GM19452 (cell line): ENCODE results near the gene EXOC6B.

Experiments used
- ATAC-seq: cut with Tn5 transposase; IDR thresholded peaks from one replicate; pipeline ENCODE4 v1.9.1; 2021; ENCODE audit not compliant: unreplicated experiment

The EXOC6B gene

DNA sequence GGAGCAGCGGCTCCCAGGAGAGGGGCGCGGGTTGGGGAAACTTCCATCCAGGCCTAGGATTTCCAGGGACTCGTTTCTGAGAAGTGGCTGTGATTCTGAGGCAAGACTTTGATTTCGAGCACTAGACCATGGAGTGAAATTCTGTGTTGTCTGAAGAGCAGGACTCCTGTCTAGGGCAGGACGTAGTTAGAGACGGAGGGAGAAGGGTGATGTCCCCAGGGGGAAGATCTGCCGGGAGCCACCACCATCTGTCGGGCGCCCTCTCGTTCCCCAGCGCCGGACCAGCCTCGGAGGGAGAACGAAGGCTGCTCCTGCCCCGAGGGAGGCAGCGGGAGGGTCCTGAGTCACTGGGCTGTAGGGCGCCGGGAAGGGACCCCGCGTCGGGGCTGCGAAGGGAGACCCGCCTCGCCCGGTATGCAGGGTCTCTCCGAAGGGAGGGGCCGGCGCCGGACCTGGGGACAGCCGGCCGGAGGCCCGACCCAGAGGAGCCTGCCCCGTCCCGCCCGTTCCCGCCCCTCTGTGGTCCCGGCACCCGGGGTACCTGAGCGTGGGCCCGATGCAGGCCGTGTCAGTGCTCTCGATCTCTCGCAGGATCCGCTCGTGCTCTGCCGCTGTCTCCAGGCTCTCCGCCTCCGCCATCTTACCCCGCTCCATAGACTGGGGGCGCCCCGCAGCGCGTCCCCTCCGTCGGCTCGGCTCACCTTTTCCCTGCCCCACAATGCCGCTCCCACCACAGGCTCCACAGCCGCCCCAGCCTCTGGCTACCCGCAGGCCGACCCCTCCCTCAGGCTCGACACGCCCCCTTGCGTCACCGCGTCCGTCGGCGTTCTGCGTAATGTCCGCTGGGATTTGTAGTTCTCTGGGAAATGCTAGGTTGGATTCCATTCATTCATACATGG is at the start of gene EXOC6B:
Gene EXOC6B, minus strand, starts transcription at position 777 of the 899 bp plus-strand sequence.
- peak; percentile 94 for ATAC-seq

DNA sequence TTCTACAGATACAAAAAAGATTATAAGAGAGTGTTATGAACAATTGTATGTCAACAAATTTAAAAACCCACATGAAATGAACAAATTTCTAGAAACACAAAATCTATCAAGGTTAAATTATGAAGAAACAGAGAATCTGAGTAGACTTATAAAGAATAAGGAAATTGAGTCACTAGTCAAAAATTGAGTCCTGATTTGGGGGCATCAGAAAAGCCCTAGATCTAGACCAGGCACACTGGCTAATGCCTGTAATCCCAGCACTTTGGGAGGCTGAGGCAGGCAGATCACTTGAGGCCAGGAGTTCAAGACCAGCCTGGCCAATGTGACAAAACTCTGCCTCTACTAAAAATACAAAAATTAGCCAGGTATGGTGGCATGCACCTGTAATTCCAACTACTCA is 46.0 kb upstream of the EXOC6B start:
- ATAC-seq = no peak

DNA sequence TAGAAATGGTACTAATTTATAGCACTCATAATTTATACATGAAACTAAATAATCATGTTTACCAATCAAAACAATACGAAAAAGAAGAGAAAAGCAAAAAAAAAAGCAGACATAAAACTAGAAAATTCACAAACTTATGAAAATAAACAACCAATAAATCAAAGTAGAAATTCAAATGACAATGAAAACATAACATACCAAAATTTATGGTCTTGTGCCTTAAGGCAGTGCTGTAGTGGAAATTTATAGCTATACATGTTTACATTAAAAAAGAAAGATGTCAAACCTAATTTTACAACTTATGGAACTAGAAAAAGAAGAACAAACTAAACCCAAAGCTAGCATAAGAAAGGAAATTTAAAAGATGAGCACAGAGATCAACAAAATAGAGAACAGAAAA is 45.2 kb upstream of the EXOC6B start:
- ATAC-seq = no peak

DNA sequence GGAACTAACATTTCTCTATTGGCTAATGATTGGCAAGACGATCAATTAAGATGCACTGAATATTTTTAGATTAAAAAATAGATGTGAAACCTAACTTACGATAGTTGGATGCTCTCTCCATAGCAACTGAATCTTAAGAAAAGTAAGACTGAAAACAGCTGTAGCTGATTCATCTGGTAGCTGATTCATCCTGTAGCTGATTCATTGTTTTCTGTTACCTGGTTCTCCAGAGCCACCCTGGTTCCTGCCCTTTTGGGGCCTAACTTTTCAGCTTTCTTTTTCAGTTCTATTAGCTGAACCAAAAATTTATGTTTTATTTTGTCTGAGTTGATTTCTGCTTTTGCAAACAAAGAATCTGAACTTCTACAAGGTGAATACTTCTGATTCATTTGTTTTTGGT is 38.7 kb upstream of the EXOC6B start:
- no peak for ATAC-seq

DNA sequence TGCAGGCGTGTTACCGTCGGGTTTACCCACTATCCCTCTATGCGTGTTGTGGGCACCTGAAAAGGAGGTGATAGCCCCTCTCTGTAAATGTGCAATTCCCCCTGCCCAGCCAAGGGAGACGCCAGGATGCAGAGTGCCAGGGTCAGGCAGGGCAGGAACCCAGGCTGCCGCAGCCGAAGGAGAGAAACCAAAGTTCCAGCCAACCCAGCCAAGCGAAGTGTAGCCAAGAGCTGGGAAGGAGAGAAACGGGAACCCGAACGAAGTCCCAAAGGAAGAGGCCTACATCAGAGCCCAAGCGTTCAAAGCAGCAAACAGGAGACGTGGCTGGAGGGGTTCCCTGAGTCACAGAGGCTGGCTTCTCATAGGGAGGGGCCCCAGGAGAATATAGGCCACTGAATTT is 37.2 kb upstream of the EXOC6B start:
- ATAC-seq = no peak

DNA sequence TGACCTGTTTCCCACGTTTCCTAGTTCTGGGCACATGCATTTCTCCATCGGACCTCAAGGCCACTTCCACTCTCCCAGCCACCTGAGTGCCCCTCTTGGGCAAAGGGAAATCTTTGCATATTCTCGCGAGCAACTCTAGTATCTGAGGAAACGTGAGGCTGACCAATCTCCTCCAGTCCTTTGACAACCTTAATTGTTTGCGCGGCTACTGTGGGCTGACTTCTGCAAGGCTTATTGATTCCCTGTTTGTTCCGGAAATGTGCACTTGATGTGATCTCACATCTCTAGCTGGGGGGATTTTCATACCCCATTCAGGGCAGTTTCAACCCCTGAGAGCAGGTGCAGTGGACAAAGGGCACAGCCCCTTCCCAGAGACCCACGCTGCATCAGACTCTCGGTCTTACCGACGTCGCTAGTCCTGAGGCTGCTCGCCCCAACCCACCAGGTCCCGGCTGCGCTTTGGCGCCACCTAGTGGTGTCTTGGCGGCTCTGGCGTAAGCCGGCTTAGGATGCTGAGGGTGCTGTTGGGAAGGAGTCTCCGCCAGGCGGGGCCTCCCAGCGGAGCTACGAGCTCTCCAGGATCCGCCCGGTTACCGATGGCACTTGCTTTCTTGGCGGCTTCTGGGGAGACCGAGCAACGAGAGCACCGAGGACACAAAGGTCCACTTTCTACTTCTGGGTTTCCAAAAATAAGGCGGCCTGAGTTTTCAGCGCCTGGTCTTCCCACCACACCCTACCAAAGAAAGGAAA is 36.6 kb upstream of the EXOC6B start:
- peak; percentile 96 for ATAC-seq

DNA sequence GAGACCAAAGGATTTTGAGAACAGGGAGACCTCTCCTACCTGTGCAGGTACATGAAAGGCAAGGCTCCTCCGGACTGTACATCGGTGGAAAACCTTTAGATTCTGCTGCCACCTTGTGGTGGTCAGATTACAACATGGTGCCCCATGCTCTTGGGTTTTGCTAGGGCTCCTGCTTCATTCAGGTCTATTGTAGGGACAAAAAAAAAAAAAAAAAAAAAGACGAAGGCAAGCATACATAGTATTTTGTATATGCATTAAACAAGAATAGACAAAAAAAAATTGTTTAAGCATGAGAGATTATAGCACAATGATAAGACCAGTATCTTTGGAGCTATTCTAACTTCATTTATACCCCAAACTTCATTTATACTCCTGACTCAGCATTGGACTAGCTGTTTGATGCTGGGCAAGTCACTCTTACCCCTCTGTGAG is 34.0 kb upstream of the EXOC6B start:
- peak; percentile 62 for ATAC-seq

DNA sequence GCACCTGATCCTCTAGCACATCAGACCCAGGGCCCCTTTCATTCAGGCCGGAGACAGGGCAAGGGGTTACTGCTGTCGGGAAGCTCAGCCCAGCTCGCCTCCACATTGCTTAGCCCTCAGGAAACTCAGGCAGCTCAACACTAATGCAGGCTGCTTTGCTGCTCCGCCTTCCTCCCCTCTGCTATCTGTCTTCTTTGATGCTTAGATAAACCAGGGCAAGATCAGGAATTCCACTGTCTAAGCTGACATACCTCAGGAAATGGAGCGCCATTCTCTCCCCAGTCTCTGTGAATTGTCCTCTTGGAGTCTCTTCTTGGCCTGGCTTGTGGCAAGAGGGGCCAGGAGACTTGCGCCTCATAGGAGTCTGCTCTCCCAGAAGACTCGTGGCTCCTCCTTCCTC is 25.5 kb upstream of the EXOC6B start:
- no peak for ATAC-seq

DNA sequence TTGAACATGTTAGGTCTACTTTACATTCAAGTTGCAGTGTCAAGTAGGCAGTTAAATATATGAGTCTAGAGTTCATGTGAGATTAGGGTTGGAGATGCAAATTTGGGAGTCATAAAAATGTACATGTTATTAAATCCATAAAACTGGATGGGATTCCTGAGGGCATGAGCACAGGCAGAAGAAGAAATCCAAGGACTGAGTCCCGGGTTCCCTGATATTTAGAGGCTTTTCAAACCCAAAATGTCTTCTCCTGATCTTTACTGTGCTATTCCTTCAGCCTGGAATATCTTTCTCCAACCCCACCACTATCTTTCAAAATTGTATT is 23.3 kb upstream of the EXOC6B start:
- no peak for ATAC-seq

DNA sequence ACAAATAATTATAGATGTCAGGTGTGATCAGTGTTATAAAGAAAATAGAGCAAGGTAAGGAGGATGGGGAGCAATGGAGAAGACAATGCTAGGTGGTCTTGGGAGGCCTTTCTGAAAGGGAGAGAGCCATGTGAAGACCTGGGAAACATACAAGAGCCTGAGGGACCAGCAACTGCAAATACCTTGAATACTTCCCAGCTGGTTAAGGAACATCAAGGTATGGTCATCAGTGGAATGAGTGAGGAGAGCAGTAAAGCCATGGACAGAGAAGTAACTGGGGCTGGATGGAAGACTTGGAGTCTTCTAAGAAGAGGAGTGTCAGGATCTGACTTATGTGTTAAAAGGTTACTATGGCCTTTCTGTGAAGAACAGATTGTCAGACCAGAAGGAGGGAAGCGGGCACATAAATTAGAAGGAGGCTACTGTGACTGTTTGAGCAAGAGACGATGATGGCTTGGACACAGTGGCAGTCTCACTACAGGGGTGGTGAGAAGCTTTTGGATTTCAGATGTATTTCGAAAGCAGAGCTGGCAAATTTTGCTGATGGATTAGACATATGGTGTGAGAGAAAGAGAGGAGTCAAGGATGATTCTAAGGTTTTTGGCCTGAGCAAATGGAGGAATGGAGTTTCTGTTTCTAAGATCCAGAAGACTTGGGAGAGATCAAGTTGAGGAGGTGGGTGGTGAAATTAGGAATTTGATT is 22.8 kb upstream of the EXOC6B start:
- no peak for ATAC-seq

DNA sequence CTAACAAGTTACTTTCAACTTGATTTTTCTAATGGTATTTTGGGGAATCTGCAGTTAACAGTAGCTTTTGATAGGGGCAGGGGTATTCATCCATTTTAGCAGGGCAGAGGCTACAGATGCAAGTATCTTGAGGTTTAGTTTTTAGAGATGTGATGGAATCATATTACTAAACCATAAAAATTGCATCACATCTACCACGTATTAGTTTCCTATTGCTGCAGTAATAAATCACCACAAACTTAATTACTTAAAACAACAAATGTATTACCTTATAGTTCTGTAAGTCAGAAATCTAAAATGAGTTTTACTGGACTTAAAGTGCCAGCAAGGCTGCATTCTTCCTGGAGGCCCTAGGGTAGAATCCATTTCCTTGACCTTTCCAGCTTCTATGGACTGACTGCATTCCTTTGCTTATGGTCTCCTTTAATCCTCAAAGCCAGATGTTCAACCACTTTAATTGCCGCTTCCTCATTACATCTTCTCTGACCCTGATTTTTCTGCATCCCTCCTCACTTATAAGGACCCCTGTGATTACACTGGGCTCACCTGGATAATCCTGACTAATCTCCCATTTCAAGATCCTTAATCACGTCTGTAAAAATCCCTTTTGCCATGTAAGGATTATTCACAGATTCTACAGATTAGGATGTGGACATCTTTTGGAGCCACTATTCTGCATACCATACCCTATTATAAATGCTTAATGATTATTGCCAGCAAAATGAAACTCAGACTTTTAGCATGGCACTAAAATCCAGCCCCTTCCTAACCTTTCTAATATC is 21.9 kb upstream of the EXOC6B start:
- ATAC-seq = no peak

DNA sequence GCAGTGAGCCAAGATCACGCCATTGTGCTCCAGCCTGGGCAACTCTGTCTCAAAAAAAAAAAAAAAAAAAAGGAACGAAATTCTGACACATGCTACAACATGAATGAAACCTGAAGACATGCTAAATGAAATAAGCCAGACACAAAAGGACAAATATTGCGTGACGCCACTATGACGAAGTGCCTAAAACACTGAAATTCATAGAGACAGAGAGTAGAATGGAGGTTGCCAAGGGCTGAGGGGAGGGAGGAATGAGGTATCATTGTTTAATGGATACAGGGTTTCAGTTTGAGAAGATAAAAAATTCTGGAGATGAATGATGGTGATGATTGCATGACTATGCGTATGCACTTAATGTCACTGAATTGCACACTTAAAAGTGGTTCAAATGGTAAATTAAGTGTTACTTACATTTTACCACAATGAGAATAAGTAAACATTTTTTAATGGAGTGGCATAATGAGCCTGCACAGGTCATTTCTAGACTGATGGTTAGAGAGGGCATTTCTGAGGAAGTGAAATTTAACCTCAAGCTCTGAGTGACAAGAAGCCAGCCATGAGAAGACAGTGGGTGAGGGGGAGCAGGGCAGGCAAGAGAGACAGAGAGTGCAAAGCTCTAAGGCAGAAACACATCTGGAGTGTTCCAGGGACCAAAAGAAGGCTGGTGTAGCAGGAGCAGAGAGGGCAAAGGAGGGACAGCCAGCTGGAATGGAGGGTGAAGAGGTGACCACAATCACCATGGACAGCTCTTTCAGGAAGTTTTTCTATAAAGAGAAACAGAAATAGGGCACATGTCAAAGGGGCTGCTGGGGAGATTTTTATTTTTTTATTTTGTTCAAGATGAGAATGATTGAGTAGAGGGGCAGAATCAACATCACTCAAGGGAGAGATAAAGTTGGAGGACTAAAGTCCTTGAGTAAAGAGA is 20.6 kb upstream of the EXOC6B start:
- ATAC-seq = peak; percentile 94

DNA sequence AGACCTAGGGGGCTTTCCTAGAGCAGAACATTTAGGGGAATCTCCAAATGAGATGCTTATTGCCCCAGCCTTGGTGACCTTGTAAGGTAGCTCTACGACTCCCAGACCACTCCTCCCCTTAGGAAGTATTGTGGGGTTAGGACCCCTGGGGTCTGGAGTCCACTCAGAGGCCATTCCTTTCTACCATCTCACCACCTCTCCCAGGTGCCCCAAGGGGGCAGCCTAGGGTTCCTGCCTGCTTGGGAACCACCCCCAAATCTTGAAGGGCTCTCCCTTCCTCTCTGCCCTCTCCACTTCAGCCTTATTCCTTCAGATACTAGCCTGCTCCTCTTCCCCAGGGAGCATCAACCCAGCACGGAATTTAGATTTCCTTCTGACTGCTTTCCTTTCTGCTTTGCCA is 17.5 kb upstream of the EXOC6B start:
- no peak for ATAC-seq

DNA sequence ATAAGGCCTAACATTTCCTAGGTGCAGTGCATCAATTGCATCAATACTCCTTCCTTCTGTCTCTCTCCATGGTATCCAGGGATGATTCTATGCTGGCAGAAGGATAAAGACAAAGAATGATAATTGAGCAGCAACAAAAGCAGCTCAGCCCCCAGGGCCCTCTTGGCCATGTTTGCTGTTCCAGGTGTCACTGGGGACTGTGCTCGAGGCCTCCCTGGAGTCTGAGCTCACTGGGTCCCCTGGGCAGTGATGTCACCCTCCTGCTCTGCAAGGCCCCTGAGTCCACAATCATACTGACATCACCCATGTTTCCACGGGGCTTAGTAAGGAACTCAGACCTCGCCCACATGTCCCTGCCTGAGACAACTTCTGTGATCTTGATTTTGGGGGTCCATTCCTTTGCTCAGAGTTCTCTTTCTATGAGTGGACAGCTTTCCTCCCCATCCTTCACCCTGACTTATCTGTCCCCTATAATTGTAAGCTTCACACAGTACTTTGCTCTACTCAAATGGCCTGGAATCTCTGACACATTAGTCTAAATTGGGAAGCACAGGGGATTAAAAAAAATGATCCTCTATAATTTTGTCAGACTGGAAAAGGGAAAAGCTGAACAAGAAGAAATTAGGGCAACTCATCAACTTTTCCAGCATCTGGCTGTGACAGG is 15.8 kb upstream of the EXOC6B start:
- ATAC-seq = no peak

DNA sequence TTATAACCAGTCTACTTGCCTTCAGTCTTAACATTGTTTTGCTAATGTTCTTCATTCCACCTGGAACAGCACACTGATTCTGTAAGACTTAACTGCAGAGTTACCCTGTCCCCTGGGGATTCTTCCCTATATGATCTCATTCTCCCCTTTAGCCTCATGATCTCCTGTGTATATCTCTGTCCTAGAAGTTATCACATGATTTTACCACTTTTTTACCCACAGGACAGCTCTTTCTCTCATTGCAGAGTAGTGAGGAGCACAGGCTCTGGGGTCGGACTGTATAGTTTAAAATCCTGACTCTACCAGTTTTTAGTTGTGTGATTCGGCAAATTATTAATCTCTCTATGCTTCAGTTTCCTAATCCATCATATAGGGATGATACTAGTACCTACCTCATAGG is 14.2 kb upstream of the EXOC6B start:
- no peak for ATAC-seq

DNA sequence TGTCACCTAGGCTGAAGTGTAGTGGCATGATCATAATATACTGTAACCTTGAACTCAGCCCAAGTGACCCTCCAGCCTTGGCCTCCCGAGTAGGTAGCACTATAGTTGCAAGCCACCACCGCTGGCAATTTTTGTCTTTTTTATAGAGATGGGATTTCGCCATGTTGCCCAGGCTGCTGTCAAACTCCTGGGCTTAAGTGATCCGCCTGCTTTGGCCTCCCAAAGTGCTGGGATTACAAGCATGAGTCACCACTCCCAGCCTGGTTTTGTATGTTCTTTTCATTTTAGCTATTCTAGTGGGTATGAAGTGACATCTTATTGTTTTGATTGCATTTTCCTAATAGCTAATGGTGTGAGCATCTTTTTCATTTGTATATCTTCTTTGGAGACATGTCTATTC is 11.3 kb upstream of the EXOC6B start:
- no peak for ATAC-seq

DNA sequence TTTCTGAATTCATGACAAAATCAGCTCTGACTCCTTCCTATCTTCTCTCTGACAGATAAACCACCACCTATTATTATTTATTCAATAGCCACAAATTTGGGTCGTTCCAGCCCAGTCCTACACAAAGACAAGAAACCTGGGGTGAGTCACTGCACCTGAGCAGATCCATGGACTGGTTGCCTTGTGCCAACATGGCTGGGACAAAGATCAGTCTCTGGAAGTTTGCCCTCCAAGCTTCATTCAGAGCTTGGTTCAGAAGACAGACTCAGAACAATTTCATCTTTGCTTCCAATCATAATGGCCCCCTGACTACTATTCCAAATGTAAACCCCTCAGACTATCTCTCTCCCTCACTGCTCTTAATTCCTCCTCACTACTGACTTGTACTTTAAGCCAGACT is 9.6 kb upstream of the EXOC6B start:
- ATAC-seq = no peak

DNA sequence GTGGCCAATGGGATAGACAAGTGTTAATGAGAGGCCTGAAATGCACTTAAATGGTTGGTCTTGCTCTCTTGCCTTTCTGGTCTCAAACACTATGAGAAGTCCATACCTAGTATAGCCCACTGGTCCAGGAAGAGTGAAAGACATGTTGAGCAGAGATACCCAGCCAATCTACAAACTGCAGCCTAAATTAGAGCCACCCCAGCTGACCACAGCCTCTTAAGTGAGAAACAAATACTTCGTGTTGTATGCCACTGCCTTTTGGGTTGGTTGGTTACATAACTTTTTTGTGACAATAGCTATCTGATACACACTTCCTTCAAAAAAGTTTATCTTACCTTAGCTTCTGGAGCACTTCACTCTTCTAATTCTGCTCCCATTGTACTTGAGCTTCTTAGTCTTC is 8.8 kb upstream of the EXOC6B start:
- no peak for ATAC-seq

DNA sequence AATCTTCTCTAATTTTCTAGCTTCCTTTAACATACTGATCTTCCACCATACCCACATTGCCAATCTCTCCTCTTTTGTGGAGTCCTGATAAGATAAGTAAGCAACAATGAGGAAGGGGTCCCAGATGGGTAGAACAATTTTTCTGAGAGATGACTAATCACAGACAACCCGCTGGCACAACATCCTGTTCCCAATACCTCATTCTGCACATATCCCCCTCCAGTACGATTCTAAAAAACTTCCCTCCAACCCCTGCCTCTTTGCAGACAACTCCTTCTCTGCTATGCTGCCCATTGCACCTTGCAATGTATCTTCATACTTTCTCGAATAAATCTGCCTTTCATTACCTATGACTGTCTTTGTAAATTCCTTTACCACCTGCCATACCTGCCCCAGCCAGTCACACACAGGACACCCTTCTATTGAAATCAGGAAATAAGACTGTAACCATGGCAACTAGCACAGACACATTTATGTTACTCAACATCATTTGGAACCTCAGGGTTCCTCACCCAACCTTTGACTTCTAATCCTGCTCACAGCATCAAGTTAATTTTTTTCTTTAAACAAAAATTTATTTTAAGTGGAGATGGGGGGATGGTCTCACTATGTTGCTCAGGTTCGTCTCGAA is 7.4 kb upstream of the EXOC6B start:
- no peak for ATAC-seq
